Occipital lobe (tissue), 2 donors: Measurements from ENCODE around the gene MXRA8. TPM values are rescaled to one million over a fixed set of nuclear protein-coding genes. Genes with fewer than 3 reads are reported as not detected.

ENCODE experiments used
- DNase-seq: peaks from one replicate; lab custom pipeline; 2025; lab: John Stamatoyannopoulos, UW
- total RNA-seq: library from RNA; depleted of rRNA; stranded (reverse); fragments of >200 nt; gene quantifications from one replicate; pipeline ENCODE4 v1.2.3, GENCODE V29; 2014

The MXRA8 gene
- total RNA-seq, 1 donor from 2014 or later, result 11.5 TPM

- DNase-seq, result no peak
Observed at GRCh38 chr1:1367315-1367714, 9.0 kb upstream of the MXRA8 start.

- DNase-seq, result no peak
Observed at GRCh38 chr1:1366699-1367066, 8.3 kb upstream of the MXRA8 start.

GRCh38 chr1:1365875-1366698 lies 7.7 kb upstream of the MXRA8 start:
- DNase-seq, result no peak

- DNase-seq, result no peak
Observed at GRCh38 chr1:1364266-1364665, 5.9 kb upstream of the MXRA8 start.

- DNase-seq, result no peak
Observed at GRCh38 chr1:1361982-1362423, 3.6 kb upstream of the MXRA8 start.

GRCh38 chr1:1361233-1361981 lies 3.1 kb upstream of the MXRA8 start:
- no peak for DNase-seq

- no peak for DNase-seq
Observed at GRCh38 chr1:1360506-1361169, 2.3 kb upstream of the MXRA8 start.

- DNase-seq, result no peak
Observed at GRCh38 chr1:1359664-1360468, 1.5 kb upstream of the MXRA8 start.

GRCh38 chr1:1359308-1359663 lies 931 bp upstream of the MXRA8 start:
- no peak for DNase-seq

GRCh38 chr1:1357871-1358432 lies 403 bp downstream of the MXRA8 start:
- no peak for DNase-seq

- DNase-seq, result no peak
Observed at GRCh38 chr1:1356796-1357401, 1.5 kb downstream of the MXRA8 start.

- no peak for DNase-seq
Observed at GRCh38 chr1:1356166-1356795, 2.1 kb downstream of the MXRA8 start.

GRCh38 chr1:1355416-1355815 lies 2.9 kb downstream of the MXRA8 start:
- DNase-seq, result no peak

GRCh38 chr1:1354271-1355247 lies 3.8 kb downstream of the MXRA8 start:
- DNase-seq, result no peak

GRCh38 chr1:1353389-1354151 lies 4.8 kb downstream of the MXRA8 start:
- DNase-seq, result no peak

GRCh38 chr1:1352786-1353388 lies 5.5 kb downstream of the MXRA8 start:
- no peak for DNase-seq

- no peak for DNase-seq
Observed at GRCh38 chr1:1351511-1352427, 6.6 kb downstream of the MXRA8 start.
